H1 (cell line): ENCODE measurements around the gene CAMKMT.

ENCODE experiments used
- POLR2A ChIP-seq, 2 experiments: IDR thresholded peaks; 1 replicate in 1 of 2; 2 replicates in 1 of 2; pipeline ENCODE4 v1.6.1; 2011; ENCODE audit warnings: low read depth in 2 of 2, low read length in 2 of 2, mild to moderate bottlenecking in 2 of 2; ENCODE audit errors: control extremely low read depth in 1 of 2
- YY1 ChIP-seq: IDR thresholded peaks from 2 replicates; pipeline ENCODE4 v1.6.1; 2011; ENCODE audit warnings: low read depth, mild to moderate bottlenecking, low read length
- TF ChIP-seq, protein P1 (sequence below): IDR thresholded peaks from 2 replicates; pipeline ENCODE4 v1.6.1; 2012; ENCODE audit warnings: low read length, inconsistent platforms
- TF ChIP-seq, protein P2 (sequence below), 3 experiments: IDR thresholded peaks; 1 replicate in 2 of 3; 2 replicates in 1 of 3; pipeline versions ENCODE4 v1.5.1 to v1.6.1; 2011; ENCODE audit warnings: low read length in 3 of 3, mild to moderate bottlenecking in 3 of 3, inconsistent platforms in 2 of 3, low read depth in 1 of 3, moderate library complexity in 1 of 3; ENCODE audit not compliant: insufficient read depth in 1 of 3; ENCODE audit errors: control extremely low read depth in 1 of 3

DNA sequence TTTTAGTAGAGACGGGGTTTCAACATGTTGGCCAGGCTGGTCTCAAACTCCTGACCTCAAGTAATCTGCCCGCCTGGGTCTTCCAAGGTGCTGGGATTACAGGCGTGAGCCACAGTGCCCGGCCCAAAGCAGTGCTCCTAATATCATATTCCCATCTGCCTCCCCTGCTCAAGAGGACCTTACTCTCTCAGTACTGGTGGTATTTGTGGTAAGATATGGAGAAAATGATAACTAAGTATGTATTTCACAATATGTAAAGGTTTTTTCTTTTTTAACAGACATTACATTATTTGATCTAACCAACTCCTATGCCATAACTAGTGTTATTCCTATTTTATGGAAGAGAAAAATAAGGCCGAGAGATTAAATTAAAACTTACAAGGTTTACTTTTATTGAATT, 201.0 kb downstream of the CAMKMT start:
- TF ChIP-seq, protein P1, sequence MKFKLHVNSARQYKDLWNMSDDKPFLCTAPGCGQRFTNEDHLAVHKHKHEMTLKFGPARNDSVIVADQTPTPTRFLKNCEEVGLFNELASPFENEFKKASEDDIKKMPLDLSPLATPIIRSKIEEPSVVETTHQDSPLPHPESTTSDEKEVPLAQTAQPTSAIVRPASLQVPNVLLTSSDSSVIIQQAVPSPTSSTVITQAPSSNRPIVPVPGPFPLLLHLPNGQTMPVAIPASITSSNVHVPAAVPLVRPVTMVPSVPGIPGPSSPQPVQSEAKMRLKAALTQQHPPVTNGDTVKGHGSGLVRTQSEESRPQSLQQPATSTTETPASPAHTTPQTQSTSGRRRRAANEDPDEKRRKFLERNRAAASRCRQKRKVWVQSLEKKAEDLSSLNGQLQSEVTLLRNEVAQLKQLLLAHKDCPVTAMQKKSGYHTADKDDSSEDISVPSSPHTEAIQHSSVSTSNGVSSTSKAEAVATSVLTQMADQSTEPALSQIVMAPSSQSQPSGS = no peak
- TF ChIP-seq POLR2A (IDR thresholded peaks at IDR 0.05; ENCODE audit: control extremely low read depth in 1 of 2, low read depth in 2 of 2, low read length in 2 of 2) (no peak), YY1 (no peak)
- TF ChIP-seq, protein P2, sequence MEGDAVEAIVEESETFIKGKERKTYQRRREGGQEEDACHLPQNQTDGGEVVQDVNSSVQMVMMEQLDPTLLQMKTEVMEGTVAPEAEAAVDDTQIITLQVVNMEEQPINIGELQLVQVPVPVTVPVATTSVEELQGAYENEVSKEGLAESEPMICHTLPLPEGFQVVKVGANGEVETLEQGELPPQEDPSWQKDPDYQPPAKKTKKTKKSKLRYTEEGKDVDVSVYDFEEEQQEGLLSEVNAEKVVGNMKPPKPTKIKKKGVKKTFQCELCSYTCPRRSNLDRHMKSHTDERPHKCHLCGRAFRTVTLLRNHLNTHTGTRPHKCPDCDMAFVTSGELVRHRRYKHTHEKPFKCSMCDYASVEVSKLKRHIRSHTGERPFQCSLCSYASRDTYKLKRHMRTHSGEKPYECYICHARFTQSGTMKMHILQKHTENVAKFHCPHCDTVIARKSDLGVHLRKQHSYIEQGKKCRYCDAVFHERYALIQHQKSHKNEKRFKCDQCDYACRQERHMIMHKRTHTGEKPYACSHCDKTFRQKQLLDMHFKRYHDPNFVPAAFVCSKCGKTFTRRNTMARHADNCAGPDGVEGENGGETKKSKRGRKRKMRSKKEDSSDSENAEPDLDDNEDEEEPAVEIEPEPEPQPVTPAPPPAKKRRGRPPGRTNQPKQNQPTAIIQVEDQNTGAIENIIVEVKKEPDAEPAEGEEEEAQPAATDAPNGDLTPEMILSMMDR (IDR thresholded peaks at IDR 0.05; ENCODE audit: control extremely low read depth in 1 of 3, insufficient read depth in 1 of 3, low read depth in 1 of 3, low read length in 3 of 3) = no peak
